ENCODE results near the gene WDR27.

The WDR27 gene

DNA sequence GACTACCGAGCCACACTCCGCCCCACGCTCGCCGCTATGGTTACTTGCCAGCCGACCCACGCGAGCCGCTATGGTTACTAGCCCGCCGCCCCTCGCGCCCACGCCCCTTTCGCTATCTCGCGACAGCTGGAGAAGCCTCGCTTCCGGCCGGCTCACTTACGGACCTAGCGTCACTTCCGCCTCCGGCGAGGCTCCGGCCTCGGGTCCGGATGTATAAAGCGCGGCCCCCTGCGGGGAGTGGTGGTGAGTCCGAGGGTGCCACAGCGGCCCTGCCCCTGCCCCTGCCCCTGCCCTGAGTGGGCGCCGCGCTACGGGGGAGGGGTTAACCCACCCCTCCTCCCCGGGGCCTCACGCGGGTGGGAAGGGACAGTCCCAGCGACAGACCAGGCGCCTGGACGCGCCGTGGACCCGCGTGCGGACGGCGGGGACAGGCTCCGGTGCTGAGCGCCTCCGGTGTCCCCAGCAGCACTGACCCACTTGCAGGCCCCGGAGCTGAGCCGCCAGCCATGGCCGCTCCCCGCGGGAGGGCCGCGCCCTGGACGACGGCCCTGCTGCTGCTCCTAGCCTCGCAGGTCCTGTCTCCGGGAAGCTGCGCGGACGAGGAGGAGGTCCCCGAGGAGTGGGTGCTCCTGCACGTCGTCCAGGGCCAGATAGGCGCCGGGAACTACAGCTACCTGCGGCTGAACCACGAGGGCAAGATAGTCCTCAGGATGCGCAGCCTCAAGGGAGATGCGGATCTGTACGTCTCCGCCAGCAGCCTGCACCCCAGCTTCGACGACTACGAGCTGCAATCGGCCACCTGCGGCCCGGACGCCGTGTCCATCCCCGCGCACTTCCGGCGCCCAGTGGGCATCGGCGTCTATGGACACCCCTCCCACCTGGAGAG, at the start of gene WDR27, which contains the start of gene C6orf120:
Gene WDR27 (minus strand): TSS at position 76 of the 886 bp plus-strand sequence. CDS start 13,024 bp downstream, outside the sequence.
Gene C6orf120 (plus strand): TSS at position 173 of the 886 bp plus-strand sequence. CDS start 334 bp downstream, at position 507.
- TF ChIP-seq, protein P1, sequence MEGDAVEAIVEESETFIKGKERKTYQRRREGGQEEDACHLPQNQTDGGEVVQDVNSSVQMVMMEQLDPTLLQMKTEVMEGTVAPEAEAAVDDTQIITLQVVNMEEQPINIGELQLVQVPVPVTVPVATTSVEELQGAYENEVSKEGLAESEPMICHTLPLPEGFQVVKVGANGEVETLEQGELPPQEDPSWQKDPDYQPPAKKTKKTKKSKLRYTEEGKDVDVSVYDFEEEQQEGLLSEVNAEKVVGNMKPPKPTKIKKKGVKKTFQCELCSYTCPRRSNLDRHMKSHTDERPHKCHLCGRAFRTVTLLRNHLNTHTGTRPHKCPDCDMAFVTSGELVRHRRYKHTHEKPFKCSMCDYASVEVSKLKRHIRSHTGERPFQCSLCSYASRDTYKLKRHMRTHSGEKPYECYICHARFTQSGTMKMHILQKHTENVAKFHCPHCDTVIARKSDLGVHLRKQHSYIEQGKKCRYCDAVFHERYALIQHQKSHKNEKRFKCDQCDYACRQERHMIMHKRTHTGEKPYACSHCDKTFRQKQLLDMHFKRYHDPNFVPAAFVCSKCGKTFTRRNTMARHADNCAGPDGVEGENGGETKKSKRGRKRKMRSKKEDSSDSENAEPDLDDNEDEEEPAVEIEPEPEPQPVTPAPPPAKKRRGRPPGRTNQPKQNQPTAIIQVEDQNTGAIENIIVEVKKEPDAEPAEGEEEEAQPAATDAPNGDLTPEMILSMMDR (IDR thresholded peaks at IDR 0.05; ENCODE audit: borderline replicate concordance, control extremely low read depth, extremely low read depth, insufficient read depth, missing control alignments): no peak
- peak; percentile 97 for DNase-seq (ENCODE audit: low spot score)
- in situ Hi-C loops (cut with MboI; ENCODE audit: low sequenced_read_pairs, unreplicated experiment): no loop called here

DNA sequence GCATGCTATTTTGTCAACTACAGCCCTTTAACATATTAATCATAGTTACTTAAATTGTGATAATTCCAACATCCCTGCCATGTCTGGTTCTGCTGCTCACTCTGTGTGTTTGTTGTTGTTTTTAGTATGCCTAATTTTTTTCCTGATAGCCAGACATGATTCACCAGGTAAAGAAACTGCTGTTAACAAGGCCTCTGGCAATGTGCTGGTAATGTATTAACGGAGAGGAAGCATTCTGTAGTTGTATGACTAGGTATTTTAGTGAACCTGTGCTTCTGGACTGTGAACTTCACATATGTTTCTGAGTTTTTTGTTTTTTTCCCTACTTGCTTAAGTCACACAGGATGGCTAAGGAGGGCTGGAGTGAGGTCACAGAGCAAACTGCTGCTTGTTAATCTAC, 44.7 kb upstream of the WDR27 start:
- in situ Hi-C loops (cut with MboI; ENCODE audit: low sequenced_read_pairs, unreplicated experiment): no loop called here
- TF ChIP-seq, protein P1 (IDR thresholded peaks at IDR 0.05; ENCODE audit: borderline replicate concordance, control extremely low read depth, extremely low read depth, insufficient read depth, missing control alignments): no peak
- no peak for DNase-seq (ENCODE audit: low spot score)

DNA sequence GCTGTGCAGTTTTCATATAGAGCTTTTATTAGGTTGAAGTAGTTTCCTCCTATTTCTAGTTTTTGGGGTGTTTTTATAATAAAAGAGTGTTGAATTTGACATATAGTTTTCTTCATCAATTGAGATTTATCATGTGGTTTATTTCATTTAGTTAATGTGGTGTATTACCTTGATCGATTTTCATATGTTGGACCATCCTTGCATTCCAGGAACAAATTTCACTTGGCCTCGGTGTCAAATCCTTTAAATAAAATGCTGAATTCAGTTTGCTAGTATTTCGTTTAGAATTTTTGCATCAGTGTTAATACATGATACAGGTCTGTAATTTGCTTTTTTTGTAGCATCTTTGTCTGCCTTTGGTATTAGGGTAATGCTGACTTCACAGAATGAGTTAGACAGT, 43.6 kb upstream of the WDR27 start:
- in situ Hi-C loops (cut with MboI; ENCODE audit: low sequenced_read_pairs, unreplicated experiment): no loop called here
- TF ChIP-seq, protein P1 (IDR thresholded peaks at IDR 0.05; ENCODE audit: borderline replicate concordance, control extremely low read depth, extremely low read depth, insufficient read depth, missing control alignments): no peak
- DNase-seq (ENCODE audit: low spot score): no peak

DNA sequence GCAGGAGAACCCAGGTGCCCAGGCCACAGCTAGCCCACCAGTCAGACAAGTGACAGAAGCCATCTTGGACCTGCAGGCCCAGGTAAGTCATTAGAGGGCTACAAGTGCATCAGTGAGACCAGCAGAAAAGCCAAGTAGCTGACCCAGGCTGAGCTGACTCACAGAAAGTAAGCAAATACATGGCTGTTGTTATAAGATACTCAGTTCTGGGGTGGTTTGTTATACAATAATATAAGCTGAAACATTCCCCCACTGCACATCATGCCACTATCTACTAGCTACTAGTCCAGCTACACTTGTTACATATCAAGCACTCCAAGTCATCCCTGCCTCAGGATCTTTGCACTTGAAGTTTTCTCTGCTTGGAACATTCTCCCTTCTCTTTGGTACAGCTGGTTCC, 39.5 kb upstream of the WDR27 start:
- TF ChIP-seq, protein P1 (IDR thresholded peaks at IDR 0.05; ENCODE audit: borderline replicate concordance, control extremely low read depth, extremely low read depth, insufficient read depth, missing control alignments): no peak
- no peak for DNase-seq (ENCODE audit: low spot score)
- in situ Hi-C loops (cut with MboI; ENCODE audit: low sequenced_read_pairs, unreplicated experiment): no loop called here

DNA sequence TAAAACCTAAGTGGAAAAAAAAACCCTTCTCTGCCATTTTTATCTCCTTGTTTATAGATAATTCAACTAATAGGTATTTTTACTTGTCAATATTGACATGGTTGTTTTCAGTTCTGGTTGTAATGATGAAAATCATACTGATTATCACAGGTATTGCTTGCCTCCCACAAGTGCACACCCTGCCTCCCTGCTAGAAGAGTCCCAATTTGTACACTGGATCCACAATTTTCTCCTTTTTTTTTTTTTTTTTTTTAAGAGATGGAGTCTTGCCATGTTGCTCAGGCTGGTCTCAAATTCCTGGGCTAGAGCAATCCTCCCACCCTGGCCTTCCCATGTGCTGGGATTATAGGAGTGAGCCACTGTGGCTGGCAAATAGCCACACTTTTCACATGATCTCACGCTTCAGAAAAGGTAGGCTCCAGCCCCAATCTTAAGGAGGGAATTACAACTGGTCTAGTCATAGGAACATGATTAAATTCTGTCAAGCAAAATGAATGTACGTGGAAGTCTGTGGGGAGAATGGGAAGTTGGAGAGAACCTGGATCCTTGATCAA, 37.2 kb upstream of the WDR27 start:
- in situ Hi-C loops (cut with MboI; ENCODE audit: low sequenced_read_pairs, unreplicated experiment): no loop called here
- TF ChIP-seq, protein P1 (IDR thresholded peaks at IDR 0.05; ENCODE audit: borderline replicate concordance, control extremely low read depth, extremely low read depth, insufficient read depth, missing control alignments): no peak
- DNase-seq (ENCODE audit: low spot score): no peak

DNA sequence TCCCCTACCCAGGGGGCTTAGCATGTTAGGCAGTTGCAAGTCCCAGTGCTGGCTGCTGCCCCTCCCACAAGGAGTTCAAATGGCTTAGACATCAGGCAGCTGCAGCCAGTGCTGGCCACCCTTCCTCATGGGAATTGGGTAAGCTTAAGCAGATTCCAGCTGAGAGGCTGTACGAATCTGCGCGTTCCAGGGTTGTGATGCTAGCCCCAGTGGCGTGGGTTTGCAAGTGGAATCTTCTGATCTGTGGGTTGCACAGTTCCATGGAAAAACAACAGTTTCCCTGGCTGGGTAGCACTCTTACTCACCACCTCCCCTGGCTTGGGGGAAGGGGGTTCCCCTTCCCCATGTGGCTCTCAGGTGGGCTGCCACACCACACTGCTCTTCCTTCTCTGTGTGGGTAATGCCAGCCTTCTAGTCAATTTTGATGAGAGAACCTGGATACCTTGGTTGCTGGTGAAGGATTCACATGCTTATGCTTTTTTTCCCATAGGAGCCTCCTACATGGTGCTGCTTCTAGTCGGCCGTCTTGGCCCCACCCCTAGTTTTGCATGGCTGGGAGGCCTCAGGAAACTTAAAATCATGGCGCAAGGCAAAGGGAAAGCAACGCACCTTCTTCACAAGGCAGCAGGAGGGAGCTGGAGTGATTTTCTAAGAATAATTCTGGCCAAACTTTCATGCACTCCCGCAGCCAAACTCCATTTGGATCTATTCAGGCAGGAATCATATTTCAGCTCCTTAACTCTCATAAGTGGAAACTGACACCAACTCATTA, 36.6 kb upstream of the WDR27 start:
- no peak for DNase-seq (ENCODE audit: low spot score)
- TF ChIP-seq, protein P1 (IDR thresholded peaks at IDR 0.05; ENCODE audit: borderline replicate concordance, control extremely low read depth, extremely low read depth, insufficient read depth, missing control alignments): no peak
- in situ Hi-C loops (cut with MboI; ENCODE audit: low sequenced_read_pairs, unreplicated experiment): no loop called here
